HPDE6-E6E7 (cell line): ENCODE results near the gene IQGAP2.

Source experiments
- DNase-seq: peaks from one replicate; pipeline ENCODE4 v3.0.0; 2011; ENCODE audit warnings: missing footprints; ENCODE audit errors: extremely low spot score

Gene IQGAP2

DNA sequence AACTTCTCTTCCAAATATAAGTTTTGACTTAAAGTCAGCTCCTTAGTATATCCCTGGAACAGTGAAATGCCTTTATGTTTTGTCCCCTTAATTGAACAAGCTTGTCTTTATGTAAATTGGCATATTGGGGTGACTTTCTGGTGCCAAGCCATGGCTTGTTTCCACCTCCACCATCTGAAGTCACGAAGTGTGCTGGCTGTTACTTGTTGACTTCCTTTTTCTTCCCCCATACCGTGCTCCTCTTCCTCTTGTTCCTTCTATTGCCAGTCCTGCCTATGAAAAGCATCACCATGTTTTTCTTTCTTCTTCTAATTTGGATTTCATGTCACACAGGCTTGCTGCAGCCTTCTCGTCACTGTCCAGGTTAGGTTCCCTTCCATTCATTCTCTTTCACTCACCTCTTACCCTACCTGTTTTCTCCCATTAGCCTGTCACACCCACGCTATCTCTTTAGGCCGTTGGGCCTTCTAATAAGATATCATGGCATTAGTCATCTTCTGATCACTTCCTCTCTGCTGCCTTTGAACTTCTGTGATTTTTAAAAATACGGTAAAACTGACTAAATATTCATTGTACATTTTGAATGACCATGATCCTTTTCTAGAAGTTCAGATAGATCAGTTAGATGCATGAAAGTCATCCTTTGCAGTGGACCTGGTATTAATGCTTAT lies 48.1 kb downstream of the IQGAP2 start:
- no peak for DNase-seq

DNA sequence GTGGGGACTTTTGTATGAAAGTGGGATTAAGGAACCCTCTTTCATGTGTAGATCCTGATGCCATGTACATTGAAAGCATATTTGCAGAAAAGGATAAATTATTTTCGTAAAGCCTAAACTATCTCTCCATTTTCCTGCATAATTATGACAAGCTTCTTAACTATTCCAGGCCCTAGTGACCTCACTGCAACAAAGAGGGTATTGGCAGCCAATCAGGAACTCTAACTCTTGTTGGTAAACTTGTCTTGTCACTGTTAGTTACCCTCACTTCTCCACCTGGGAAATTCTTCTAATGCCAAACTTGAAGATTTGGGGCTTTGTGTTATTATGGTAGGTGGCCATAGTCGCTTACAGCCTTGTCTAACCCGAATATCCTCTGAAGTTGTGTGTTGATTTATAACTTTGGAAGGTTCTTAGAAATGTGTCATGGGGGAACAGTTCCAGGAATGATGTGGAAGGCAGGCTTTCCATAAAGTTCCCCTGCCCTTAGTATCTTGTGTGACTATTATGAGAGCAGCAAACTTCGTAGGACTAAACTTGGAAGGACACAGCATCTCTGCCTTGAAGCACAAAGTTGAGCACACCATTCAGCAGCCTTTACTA lies 52.5 kb downstream of the IQGAP2 start:
- DNase-seq, result no peak

DNA sequence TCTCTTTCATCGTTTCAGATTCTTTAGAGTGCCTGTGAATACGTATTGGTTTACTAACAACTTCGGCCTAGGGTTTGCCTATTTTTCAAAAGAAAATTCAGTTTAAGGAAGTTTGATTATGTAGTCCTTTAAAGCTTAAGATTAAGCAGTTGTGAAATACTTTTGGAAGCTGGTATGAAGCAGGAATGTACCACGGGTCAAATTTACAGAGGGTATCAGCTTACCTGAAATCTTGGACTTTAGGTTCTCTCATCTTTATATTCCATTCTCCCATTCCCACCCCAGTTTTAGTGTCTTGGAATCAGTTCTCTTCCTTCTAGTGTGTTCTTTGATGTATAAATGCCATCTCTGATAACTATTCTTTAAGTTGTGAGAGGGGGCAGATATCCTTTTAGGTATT lies 53.2 kb downstream of the IQGAP2 start:
- no peak for DNase-seq

DNA sequence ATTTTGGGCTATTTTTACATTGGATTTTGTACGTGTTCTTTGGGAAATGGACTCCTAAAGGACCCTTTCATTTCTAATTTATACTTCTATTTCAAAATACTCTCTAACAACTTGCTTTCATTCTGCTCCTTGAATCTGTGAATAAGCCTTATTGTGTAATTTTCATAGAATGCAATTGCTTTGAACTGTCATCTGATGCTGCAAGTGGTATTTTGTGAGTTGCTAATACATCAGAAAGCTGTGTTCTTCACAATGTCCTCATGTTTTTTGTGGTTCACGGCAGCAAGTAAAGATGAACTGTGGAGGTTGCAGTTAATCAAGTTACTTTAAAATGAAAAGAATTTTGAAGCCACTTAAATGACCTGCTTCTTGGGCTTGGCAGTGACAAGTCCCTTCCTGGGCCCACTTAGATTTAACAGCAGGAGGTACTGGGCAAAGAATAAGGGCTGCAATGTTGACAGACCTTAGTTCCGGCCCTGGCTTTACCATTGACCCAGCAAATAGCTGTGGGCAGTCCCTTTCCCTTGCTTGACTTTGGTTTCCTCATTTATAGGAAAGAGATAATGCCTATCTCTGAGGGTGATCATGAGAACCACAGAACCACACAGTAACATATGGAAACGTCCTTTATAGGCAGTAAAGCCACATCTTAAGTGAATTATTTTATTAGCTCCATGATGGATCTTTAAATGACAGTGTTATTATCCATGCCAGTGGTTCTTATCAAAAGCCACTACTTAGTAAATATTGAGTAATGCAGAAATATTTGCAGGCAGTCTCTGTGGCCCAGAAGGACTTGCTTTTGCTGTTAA lies 54.8 kb downstream of the IQGAP2 start:
- DNase-seq, result no peak

DNA sequence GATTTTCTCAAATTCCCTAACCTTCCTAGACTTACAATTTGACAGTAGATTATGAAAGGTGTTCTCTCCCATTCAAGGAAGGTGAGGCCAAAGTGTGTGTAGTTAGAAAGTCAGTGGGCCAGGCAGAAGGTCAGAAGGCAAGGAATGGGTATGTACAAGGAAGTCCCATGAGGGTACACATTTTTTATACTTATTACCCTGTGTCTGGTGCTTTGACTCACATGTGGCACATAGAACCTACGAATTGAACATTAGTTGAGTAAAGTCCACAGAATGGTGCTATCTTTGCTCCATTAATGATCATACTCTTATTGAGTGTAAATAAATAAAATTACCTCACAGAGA lies 55.4 kb downstream of the IQGAP2 start:
- no peak for DNase-seq

DNA sequence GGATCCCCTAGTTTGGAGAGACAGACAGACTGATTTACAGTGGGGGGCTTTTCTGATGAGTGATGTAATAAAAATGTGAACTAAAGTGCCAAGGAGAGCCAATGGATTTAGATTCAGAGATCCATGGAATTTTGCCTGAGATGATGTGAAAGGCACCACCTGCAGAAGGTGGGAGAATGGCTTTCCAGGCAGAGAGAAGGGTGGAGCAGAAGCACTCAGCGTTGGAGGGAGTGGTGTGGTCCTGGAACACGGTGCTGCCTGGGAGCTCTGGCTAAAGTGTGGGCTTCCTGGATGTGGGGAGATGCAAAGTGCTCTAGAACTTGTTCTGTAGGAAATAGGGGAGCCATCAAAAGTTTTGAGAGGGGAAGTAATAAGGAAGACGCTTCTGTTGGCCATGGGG lies 57.0 kb downstream of the IQGAP2 start:
- no peak for DNase-seq

DNA sequence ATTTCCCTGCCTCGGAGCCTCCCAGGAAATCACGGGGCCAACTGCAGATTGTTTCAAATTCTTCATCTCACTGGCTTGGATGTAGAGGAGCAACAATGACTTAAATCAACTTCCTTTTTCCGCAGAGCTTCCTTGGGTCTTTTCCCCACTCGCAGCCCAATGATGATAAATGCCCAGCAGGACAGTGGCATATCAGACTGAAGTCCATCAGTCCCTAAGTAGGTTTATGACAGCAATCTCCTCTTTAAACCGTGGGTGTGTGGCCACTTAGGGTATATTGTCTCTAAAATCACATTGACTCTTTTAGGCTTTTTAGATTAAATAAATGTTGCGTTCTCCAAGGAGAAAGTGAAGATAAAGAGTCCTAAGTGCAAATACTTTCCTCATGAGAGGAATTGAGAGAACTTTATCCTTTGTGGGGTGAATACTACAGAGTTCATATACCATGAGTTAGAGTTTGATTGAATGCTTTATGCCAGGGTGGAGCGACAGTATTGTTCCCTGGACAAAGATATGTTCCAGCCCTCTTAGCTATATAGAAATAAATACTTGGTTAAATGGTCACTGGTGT lies 59.1 kb downstream of the IQGAP2 start:
- DNase-seq, result no peak

DNA sequence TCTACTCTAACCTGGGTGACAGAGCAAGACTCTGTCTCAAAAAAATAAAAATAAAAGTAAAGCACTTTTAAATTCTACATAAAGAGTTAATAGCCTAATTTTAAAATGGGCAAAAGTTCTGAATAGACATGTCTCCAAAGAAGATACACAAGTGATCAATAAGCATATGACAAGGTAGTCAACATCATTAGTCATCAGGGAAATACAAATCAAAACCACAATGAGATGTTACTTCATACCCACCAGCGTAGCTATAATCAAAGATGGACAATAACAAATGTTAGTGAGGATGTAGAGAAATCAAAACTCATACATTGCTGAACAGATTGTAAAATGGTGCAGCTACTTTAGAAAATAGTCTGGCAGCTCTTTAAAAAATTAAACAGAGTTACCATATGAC lies 64.1 kb downstream of the IQGAP2 start:
- DNase-seq, result no peak

DNA sequence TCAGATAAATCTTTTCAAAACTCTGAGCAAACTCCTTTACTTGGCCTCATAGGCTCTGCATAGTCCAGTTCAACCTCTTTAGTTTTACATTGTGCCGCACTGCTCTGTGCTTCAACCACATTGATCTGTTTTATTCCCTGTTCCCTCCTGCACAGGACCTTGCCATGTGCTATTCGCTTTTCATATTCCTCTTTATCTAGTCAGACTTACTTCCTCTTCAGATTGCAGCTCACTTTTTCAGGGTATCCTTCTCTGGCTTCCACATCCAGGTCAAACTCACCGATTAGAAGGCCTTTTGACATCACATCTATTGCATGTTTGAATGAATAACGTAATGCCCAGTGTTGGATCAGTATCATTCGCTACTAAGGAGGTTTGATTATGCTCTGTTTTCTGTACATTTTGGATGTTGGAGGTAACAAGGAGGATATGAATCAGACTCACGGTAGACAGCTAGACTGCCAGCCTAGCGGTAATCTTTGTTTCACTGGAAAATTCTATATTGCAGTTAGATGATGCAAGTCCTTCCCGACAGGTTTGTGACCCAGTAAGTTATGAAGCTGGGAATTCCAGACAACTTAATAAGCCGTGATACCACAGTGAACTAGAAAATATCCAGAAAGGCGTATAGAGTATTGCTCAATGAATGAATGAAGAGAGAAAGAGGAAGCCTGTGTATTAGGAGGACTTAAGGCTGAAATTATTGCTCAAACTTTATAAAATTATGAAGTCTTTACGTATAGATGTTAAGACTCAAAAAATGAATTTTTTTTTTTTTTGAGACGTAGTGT lies 65.7 kb downstream of the IQGAP2 start:
- DNase-seq, result no peak

DNA sequence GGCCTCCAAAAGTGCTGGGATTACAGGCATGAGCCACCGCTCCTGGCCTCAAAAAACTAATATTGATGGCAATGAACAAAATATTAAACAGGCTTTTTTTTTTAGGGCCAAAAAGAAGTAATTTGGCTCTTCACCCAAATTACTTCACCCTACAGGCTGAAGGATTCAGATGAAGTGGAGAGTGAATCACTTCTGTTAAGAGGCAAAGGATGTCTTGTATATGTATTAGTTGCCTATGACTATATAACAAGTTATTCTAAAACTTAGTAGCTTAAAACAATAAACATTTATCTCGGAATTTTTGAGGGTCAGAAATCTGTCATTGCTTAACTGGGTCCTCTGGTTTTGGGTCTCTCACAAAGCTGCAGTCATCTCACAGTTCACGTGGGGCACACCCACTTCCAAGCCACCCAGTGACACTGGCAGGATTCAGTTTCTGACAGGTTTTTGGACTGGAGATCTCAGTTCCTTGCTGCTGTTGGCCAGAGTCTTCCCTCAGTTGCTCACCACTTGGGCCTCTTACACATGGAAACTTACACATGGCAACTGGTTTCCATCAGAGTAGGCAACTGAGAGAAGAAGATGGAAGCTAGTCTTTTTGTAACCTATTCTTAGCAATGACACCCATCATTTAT lies 66.7 kb downstream of the IQGAP2 start:
- DNase-seq, result no peak

DNA sequence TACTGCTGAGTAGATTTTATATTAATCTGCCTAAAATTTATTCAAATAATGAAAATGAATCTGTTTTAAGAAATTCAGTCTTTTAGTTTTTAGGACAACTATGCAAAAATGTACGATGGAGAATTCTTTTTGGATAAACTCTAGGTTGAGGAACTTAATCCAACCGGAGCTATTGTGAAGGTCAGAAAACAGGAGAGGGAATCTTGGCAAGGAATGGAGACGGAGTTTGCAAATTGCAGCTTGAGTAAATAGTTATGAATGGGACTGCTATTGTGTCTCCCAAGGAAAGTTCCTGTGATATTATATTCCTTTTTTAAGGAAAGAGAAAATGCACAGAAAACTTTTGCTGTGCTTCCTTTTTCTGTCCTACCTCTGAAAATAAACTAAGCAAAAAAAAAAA lies 67.9 kb downstream of the IQGAP2 start:
- DNase-seq, result no peak

DNA sequence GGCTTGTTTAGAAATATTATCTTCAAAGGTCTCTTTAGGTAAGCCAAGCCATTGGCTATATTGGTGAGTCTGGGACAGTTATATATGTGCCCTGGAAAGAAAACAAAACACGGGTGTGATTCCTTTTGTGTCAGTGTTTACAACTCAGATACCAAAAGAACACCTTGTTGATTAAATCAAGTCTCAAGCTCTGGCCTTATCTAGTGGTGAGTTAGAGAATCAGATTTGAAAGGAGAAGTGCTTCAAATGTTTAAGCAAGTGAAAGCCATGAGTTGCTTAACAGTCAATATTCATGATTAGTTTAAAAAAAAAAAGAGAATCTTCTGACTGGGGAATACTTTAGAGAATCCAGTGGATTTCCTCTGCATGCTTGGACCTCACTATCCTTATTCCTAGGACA lies 68.3 kb downstream of the IQGAP2 start:
- DNase-seq, result no peak

DNA sequence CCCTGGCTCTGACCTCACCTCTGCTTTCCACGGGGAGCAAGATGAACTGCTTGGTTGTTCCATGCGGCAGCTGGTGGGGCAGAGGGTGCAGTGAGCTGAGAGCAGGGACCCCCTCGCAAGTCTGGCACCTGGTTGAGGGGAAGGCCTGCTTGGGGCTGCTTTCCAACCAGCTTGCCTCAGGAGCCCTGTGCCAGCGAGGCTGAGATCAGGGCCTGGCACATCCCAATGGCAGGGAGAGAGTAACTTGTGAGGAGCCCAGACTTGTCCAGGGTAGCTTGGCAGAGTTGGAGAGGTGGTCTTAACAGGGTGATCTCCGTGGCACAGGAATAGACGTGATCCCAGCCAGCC lies 68.9 kb downstream of the IQGAP2 start:
- DNase-seq, result no peak

DNA sequence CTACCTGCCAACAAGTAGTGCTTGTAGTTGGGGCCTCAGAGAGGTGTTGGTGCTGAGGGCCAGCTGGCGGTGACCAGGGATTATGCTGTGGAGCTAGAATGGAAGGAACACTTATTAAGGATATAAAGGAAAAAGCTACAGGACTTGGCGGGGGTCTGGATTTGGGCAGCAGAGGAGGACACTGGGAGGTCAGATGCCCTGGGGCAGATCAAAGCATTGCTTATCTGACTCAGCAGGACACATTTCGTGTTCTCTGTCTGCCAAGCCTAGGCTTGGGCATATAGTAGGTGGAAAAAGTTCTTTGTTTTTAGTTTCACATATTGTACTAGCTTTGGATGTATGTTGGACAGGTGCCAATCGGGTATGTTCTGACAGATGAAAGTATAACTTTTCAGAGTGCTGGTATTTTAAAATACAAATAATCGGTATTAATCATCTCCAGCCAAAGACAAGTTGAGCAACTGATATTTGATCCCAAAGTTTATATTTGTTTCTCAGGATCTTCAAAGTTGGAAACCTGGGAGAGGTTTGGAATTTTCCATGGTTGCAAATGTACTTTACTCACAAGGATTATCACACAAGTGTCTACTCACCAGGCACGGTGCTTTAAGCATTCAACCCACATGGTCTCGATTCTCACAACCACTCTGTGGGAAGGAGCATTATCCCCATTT lies 69.4 kb downstream of the IQGAP2 start:
- no peak for DNase-seq

DNA sequence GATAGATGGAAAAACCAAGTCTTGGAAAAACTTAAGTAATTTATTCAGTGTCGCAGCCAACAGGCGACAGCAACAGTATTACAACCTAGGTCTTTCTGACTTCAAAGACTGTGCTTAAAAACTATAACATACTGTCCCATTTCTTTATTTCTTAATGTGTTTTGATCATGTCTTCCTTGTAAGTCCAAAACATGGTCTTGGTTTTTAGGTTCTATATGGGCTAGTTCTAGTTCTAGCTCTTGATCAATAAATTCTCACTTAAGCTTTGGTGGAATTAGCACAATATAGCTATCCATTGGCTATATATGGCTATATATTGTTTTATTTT lies 69.9 kb downstream of the IQGAP2 start:
- DNase-seq, result no peak

DNA sequence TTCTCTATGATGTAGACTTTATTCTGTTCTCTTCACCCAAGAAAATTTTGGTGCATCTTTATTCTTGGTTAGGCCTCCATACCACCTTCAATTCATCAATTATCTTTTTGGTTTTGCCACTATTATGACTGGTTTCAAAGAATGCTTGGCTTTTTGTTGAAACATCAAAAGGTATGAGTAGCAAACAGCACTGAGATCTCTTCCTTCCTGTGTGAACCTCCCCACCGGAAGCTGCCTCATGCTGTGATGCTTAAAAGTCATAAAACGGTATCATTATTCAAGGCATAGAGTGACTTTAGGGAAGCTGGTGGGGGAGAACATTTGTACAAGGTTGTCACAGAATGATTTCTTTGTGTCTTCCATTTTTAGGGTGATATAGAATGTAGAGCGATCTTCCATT lies 70.6 kb downstream of the IQGAP2 start:
- no peak for DNase-seq

DNA sequence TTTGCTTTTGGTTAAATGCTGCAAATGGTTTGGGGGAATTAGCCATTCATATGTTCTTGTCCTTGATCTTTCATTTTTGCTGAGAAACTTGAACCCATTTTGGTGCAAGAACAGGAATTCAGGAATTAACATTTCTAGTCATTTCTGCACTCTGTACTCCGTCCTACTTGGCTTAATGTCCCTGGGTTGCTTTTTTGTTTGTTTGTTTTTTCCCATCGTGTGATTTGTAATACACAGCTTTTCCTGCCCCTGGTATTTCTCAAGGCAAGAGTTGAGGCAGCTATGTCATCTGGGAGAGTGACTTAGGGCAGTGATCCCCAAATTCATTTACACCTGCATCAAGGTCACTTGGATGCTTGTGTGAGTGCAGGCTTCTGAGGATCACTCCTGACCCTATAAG lies 71.3 kb downstream of the IQGAP2 start:
- no peak for DNase-seq

DNA sequence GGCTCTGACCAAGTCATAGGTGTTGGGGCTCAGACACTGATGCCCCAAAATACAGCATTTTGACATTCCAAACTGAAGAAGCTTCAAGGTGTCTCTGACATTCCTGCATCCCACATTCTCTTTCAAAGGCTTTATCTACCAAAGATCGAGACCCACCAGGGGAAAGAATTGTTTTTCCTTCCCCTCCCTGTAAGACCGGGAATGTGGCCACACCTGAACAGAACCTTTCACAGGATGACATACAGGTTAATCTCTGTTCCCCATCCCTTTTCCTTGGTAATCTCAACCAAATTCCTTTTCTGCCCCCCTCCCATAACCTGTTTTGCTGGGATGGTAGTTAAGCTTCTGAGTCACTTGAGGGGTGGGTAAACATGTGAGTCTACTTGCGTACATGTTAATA lies 72.3 kb downstream of the IQGAP2 start:
- no peak for DNase-seq

DNA sequence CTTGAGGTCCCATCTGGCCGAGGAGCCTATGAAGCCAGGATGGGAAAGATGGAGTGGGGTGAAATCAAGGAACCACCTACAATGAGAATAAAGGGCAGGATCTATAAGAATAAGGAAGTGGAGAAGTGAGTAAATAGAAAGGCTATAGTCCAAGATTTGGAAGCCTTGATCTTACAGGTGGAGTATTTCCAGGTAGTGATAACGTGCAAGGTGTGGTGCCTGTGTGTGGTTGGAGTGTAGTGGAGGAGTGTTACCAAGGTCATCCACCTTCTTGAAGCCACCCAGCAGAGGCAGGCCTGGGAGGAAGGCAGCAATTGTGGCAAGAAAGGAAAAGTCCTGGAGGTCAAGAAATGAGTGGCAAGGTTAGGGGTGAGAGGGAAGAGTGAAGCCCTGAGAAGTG lies 72.9 kb downstream of the IQGAP2 start:
- no peak for DNase-seq

DNA sequence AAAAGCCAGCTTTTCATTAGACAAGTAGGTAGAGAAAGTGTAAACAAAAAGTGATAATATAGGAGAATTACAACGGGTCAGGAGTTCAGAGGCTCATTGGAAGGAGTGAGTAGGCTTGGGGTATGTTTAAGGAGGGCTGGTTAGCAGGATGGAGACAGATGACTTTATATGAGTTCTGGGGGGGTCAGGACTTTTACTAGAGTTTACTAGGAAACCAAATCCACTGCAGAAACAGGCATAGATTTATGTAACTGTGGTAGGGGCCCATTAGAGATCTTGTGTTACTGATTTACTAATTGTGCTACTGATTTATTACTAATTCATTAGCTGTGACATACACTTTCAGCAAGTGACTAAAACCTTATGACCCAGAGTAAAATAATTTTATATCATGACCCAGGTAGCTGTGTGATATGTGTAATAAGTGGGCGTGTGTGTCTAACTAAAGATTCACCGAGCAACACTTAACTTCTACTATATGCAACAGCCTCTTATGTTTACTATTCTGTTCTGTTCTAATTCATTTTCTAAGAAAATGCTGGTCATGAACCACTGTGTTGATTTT lies 73.5 kb downstream of the IQGAP2 start:
- no peak for DNase-seq

DNA sequence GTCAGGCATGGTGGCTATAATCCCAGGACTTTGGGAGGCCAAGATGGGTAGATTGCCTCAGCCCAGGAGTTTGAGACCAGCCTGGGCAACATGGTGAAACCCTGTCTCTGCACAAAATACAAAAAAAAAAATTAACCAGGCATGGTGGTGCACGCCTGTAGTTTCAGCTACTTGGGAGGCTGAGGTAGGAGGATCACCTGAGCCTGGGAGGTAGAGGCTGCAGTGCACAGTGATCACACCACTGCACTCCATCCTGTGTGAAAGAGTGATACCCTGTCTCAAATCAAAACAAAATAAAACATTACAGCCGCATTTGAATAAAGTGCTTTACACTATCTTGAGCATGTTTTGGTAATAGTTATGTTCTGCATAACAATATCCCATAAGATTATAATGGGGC lies 74.0 kb downstream of the IQGAP2 start:
- no peak for DNase-seq
